ENCODE measurements around the gene PCID2. TPM values are rescaled to one million over a fixed set of nuclear protein-coding genes. Genes with fewer than 3 reads are reported as not detected.
"Not testable (repeated sequence)": the region's sequence is repeated elsewhere in the genome, so short reads cannot be mapped to it uniquely, and the experiment has no call there.

PCID2 gene
- total RNA-seq, result 10 to 100 TPM; 66.6 to 72.4 TPM

- CTCF ChIA-PET, result interaction anchor here (1.9 kb wide), 1 partner anchor 23 kb away, joined by 5 read pairs; no protein-coding TSS in a partner anchor
- Mint-ChIP-seq H3K9me3 (no peaks in the 10 kb centered on the region), H3K27me3 (no peaks in the 10 kb centered on the region), H3K4me1 (ENCODE audit: low read depth) (peaks cover 56% of the 10 kb centered on the region), H3K27ac (peak within 1 kb of the TSS; percentile 60), H3K36me3 (peaks cover 31% of the 10 kb centered on the region), H3K4me3 (peak within 1 kb of the TSS; percentile 83)
- intact Hi-C loops (cut with micrococcal nuclease), result loop anchor here (1.0 to 5.0 kb wide), 7 partner anchors 22 to 859 kb away; partner anchors contain the start of genes DCUN1D2, LAMP1 and TFDP1
- POLR2A ChIA-PET, result interaction anchor here (0.5 to 1.7 kb wide), 5 partner anchors 10 to 909 kb away, joined by 3 to 5 read pairs (median 3); no protein-coding TSS in a partner anchor
- peak; percentile 92 for DNase-seq
These were observed at the start of gene PCID2 for GRCh38 chr13:113208421-113209335. PCID2 (minus strand) TSS chr13:113208669; CDS start chr13:113208634, 35 bp downstream.

- H3K4me3 Mint-ChIP-seq; H3K27ac Mint-ChIP-seq; H3K27me3 Mint-ChIP-seq; H3K9me3 Mint-ChIP-seq; DNase-seq; CTCF ChIA-PET; POLR2A ChIA-PET; intact Hi-C loops (cut with micrococcal nuclease); H3K4me1 Mint-ChIP-seq (ENCODE audit: low read depth): not testable (repeated sequence)
- peaks cover 39% of the 10 kb centered on the region for H3K36me3 Mint-ChIP-seq
These were observed 49.4 kb upstream of the PCID2 start for GRCh38 chr13:113257908-113258307.

GRCh38 chr13:113252516-113253095 is 44.1 kb upstream of the PCID2 start:
- intact Hi-C loops (cut with micrococcal nuclease), result no loop called here
- POLR2A ChIA-PET, result no interaction called here

GRCh38 chr13:113245849-113246796 is 37.7 kb upstream of the PCID2 start:
- ChIA-PET CTCF (no interaction called here), POLR2A (no interaction called here)
- H3K9me3 Mint-ChIP-seq, result no peaks in the 10 kb centered on the region
- no peaks in the 10 kb centered on the region for H3K27me3 Mint-ChIP-seq
- intact Hi-C loops (cut with micrococcal nuclease), result no loop called here
- no peaks in the 10 kb centered on the region for H3K4me1 Mint-ChIP-seq (ENCODE audit: low read depth)
- no peak overlapping the region for H3K27ac Mint-ChIP-seq
- no peak overlapping the region for H3K4me3 Mint-ChIP-seq
- H3K36me3 Mint-ChIP-seq, result peaks cover 46% of the 10 kb centered on the region
- no peak for DNase-seq

More at GRCh38 chr13:113252516-113253095, 44.1 kb upstream of the PCID2 start:
- Mint-ChIP-seq H3K4me3 (no peak overlapping the region), H3K4me1 (ENCODE audit: low read depth) (no peaks in the 10 kb centered on the region), H3K27me3 (no peaks in the 10 kb centered on the region), H3K9me3 (no peaks in the 10 kb centered on the region), H3K27ac (no peak overlapping the region), H3K36me3 (peaks cover 45% of the 10 kb centered on the region)
- CTCF ChIA-PET, result no interaction called here
- DNase-seq, result no peak

- no peaks in the 10 kb centered on the region for H3K27me3 Mint-ChIP-seq
- H3K4me1 Mint-ChIP-seq (ENCODE audit: low read depth), result no peaks in the 10 kb centered on the region
- peaks cover 45% of the 10 kb centered on the region for H3K36me3 Mint-ChIP-seq
- no peaks in the 10 kb centered on the region for H3K9me3 Mint-ChIP-seq
- H3K27ac Mint-ChIP-seq, result no peak overlapping the region
- DNase-seq, result no peak
- no peak overlapping the region for H3K4me3 Mint-ChIP-seq
- ChIA-PET POLR2A (no interaction called here), CTCF (no interaction called here)
- intact Hi-C loops (cut with micrococcal nuclease), result no loop called here
These were observed 35.4 kb upstream of the PCID2 start for GRCh38 chr13:113243847-113244246.

GRCh38 chr13:113241623-113242022 is 33.2 kb upstream of the PCID2 start:
- H3K4me1 Mint-ChIP-seq (ENCODE audit: low read depth); POLR2A ChIA-PET; DNase-seq; H3K4me3 Mint-ChIP-seq; H3K27ac Mint-ChIP-seq; intact Hi-C loops (cut with micrococcal nuclease); H3K27me3 Mint-ChIP-seq; H3K9me3 Mint-ChIP-seq; CTCF ChIA-PET: not testable (repeated sequence)
- H3K36me3 Mint-ChIP-seq, result peaks cover 41% of the 10 kb centered on the region

GRCh38 chr13:113239986-113240385 is 31.5 kb upstream of the PCID2 start:
- no peaks in the 10 kb centered on the region for H3K4me1 Mint-ChIP-seq (ENCODE audit: low read depth)
- H3K27me3 Mint-ChIP-seq, result no peaks in the 10 kb centered on the region
- H3K9me3 Mint-ChIP-seq, result no peaks in the 10 kb centered on the region
- intact Hi-C loops (cut with micrococcal nuclease), result no loop called here
- H3K36me3 Mint-ChIP-seq, result peaks cover 35% of the 10 kb centered on the region
- no peak overlapping the region for H3K4me3 Mint-ChIP-seq
- H3K27ac Mint-ChIP-seq, result no peak overlapping the region
- no peak for DNase-seq
- POLR2A ChIA-PET, result no interaction called here
- CTCF ChIA-PET, result no interaction called here

- CTCF ChIA-PET, result no interaction called here
- H3K4me3 Mint-ChIP-seq, result no peak overlapping the region
- H3K9me3 Mint-ChIP-seq, result no peaks in the 10 kb centered on the region
- H3K4me1 Mint-ChIP-seq (ENCODE audit: low read depth), result no peaks in the 10 kb centered on the region
- DNase-seq, result no peak
- peaks cover 34% of the 10 kb centered on the region for H3K36me3 Mint-ChIP-seq
- H3K27ac Mint-ChIP-seq, result no peak overlapping the region
- POLR2A ChIA-PET, result no interaction called here
- intact Hi-C loops (cut with micrococcal nuclease), result no loop called here
- no peaks in the 10 kb centered on the region for H3K27me3 Mint-ChIP-seq
These were observed 30.9 kb upstream of the PCID2 start for GRCh38 chr13:113239357-113239756.

GRCh38 chr13:113238536-113238935 is 30.1 kb upstream of the PCID2 start:
- CTCF ChIA-PET, result no interaction called here
- Mint-ChIP-seq H3K9me3 (no peaks in the 10 kb centered on the region), H3K27me3 (no peaks in the 10 kb centered on the region), H3K36me3 (peaks cover 36% of the 10 kb centered on the region), H3K27ac (no peak overlapping the region), H3K4me3 (no peak overlapping the region), H3K4me1 (ENCODE audit: low read depth) (no peaks in the 10 kb centered on the region)
- DNase-seq, result no peak
- POLR2A ChIA-PET, result interaction anchor here (0.6 kb wide), 1 partner anchor 11 kb away, joined by 5 read pairs; no protein-coding TSS in a partner anchor
- intact Hi-C loops (cut with micrococcal nuclease), result no loop called here

- no peak overlapping the region for H3K4me3 Mint-ChIP-seq
- no peaks in the 10 kb centered on the region for H3K9me3 Mint-ChIP-seq
- H3K27me3 Mint-ChIP-seq, result no peaks in the 10 kb centered on the region
- ChIA-PET POLR2A (no interaction called here), CTCF (no interaction called here)
- H3K36me3 Mint-ChIP-seq, result peaks cover 47% of the 10 kb centered on the region
- no peaks in the 10 kb centered on the region for H3K4me1 Mint-ChIP-seq (ENCODE audit: low read depth)
- DNase-seq, result no peak
- no peak overlapping the region for H3K27ac Mint-ChIP-seq
- intact Hi-C loops (cut with micrococcal nuclease), result no loop called here
These were observed 24.6 kb upstream of the PCID2 start for GRCh38 chr13:113233101-113233500.

- Mint-ChIP-seq H3K27me3 (no peaks in the 10 kb centered on the region), H3K4me3 (no peak overlapping the region), H3K9me3 (no peaks in the 10 kb centered on the region), H3K36me3 (peaks cover 49% of the 10 kb centered on the region), H3K4me1 (ENCODE audit: low read depth) (no peaks in the 10 kb centered on the region), H3K27ac (no peak overlapping the region)
- ChIA-PET POLR2A (no interaction called here), CTCF (no interaction called here)
- no peak for DNase-seq
- intact Hi-C loops (cut with micrococcal nuclease), result no loop called here
These were observed 23.9 kb upstream of the PCID2 start for GRCh38 chr13:113232208-113233003.
